GM18526 (cell line): ENCODE data around the gene TGDS.
A peak's percentile ranks its signal among the peaks of the same experiment; 100 is the strongest.

Experiments used
- POLR2A ChIP-seq: IDR thresholded peaks from 3 replicates; pipeline ENCODE4 v1.6.1; 2011; ENCODE audit not compliant: insufficient read length; ENCODE audit errors: extremely low read depth

TGDS gene

DNA sequence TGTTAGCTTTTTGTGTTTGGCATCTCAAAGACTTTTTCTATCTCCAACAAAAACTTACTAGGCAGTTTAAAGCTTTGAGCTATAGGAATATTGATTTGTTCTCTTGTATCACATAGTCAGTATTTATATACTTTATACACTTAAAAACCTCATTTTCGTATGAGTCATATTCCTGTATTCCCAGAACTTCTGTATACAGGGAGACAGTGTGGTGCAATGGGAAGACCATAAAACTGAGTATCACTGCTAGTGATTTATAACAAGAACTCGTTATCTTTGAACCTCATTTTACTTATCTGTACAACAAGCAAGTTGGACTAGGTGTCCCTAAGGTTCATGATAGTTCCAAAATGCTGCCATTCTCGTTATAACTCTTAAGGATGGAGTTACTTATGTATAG is 12.0 kb upstream of the TGDS start:
- no peak for TF ChIP-seq POLR2A

- TF ChIP-seq POLR2A, result no peak
Measured at GRCh38 chr13:94607056-94607455, 11.1 kb upstream of the TGDS start.

DNA sequence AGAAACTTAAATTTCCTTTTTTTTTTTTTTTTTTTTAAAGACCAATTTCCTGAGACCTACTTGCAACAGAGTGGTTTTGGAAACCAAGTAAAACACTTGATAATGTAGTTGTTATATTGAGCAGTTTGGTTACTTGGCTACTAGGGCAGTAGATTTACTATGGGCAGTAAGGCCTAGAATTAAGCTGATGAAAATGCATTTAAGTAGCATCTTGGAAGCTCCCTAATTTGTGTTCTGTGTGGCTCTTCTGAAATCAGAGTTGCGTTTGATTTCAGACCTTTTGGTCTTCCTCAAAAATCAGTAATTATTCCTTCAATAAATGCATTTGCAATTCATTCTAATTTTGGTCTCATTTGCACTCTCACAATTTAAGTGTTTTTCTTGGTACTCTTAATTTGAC is 6.5 kb upstream of the TGDS start:
- TF ChIP-seq POLR2A, result no peak

DNA sequence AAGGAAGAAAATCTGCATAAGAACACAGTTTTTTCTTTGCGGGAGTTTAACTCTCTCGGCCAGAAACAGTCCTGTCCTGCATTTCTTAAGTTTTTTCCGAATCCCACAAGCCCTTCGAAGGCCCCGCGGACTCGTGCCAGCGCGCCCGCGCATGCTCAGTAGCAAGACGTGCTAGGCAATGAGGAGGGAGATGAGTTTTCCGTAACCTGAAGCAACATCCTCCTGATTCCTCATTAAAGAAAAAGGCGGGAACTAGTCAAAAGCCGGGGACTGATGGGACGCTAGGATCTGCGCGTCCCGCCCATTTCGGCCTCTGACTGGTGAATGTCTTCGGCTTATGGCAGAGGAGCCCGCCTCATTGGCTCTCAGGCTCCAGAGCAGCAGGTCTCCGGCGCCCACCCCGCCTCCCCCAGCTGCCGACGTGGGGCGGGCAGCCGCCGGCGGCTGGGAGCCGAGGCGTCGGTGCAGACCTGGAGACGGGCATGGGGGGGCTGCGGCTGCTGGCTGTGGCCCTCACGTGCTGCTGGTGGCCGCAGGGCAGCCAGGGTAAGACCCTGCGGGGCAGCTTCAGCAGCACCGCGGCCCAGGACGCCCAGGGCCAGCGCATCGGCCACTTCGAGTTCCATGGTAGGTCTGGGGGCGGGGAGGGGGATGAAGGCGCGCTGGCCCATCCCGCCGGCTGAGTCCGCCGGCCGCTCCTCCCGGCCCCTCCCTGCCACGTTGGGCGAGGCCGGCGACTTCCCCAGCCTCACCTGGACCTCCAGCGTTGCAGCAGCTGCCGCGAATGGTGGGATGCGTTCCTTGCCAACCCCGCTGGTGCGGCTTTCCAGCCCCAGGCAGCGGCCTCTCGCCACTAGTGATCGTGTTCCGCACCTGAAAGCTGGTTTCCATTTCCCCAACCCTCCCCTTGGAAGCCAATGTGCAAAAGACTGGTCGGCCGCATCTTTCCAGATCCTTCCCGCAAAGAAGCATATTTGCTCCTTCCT is 5.8 kb upstream of the TGDS start, which contains the start of gene GPR180:
TSS of gene GPR180 (plus strand) at position 412 of the 986 bp plus-strand sequence. CDS start at position 483, 71 bp downstream.
- peak; percentile 89 for TF ChIP-seq POLR2A

DNA sequence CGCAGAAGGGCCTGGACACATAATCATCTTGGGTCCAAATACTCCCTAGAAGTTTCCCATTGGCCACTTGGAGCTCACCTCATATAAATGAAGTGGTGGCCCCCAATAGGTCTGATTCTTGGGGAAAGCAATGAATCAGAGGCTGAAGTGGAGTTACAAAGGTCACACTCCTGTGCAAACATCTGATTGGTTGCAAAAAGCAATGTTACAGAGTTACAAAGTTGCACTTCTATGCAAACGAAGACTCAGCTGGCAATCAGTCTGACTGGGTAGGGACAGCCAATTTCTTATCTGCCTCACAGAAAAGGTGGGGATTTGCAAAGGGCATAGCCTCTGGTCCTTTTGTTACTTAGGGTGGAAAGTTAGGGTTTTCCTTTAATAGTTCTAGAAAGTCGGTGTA is 3.9 kb upstream of the TGDS start:
- TF ChIP-seq POLR2A, result no peak

DNA sequence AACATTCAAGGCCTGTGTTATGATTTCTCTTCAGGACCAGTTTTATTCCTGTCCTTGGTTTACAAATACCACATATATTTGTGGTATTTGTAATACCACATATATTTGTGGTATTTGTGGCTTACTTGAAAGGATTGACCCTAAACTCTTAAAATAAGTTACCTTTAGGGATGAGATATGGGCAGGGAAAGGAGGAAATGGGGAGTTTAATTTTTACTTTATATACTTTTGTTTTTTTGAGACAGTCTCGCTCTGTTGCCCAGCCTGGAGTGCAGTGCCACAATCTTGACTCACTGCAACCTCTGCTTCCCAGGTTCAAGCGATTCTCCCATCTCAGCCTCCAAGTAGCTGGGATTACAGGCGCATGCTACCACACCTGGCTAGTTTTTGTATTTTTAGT is 2.3 kb upstream of the TGDS start:
- no peak for TF ChIP-seq POLR2A

GRCh38 chr13:94596575-94596971 is 621 bp upstream of the TGDS start:
- no peak for TF ChIP-seq POLR2A

GRCh38 chr13:94595001-94595949 is 677 bp downstream of the TGDS start:
- TF ChIP-seq POLR2A, result no peak

DNA sequence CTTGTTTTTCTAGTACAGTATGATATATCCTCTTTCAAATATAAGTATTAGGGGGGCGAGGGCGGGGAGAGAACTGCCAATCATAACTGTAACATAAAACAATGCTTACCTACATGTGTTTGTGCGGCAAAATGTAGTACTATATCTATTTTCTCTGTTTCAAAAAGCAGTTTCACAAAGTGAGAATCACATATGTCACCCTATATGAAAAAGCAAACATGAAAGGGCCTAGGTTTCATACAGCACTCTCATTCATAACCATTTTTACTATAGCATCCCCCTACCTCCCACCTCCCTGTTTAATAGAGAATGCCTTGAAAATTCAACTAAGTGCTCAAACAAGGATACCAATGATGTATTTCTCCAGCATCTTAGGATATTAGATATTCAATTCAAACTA is 5.2 kb downstream of the TGDS start:
- TF ChIP-seq POLR2A, result no peak

DNA sequence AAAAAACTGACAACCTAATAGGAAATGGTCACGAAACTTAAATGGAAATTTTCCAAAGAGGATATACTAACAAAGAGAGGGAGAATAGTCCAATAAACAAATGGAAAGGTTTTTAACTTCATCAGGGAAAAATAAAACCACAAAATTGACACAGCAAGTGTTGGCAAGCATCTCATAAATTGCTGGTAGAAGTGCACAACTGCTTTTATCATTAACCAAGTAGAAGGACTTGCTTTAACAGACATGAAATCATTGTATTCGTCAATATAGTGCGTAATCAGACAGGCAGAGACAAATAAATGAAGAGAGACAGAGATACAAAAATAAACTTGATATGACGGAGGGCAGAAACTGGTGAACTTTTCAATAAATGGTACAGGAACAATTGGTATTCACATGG is 7.4 kb downstream of the TGDS start:
- no peak for TF ChIP-seq POLR2A

DNA sequence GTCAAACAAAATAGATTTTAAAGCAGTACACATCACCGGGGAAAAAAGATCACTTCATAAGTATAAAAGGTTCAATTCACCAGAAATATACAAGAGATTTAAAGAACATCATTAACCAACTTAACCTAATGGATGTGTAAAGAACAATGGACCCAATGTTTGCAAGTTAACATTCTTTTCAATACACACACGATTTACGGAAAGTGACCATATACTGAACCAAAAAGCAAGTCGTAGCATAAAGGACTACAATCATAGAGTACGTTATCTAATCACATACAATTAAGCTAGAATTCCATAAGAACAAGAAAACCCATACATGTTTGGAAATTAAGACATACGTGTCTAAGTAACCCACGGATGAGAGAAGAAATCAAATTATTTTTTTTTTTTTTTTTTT is 9.6 kb downstream of the TGDS start:
- no peak for TF ChIP-seq POLR2A

DNA sequence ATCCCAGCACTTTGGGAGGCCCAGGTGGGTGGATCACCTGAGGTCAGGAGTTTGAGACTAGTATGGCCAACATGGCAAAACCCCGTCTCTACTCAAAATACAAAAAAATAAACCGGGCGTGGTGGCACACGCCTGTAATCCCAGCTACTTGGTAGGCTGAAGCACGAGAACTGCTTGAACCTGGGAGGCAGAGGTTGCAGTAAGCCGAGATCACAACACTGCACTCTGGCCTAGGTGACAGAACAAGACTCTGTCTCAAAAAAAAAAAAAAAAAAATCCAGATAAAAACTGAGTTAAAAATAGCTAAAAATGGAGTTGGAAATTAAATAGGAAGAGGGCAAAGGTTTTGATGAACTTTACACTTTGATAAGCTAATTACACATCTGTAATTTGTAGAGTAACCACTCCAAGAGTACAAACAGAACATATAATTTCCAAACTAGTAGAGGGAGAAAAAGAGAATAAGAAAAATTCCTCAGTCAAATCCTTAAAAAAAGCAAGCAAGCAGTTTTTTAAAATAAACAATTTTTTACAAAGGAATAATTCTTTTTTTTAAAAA is 10.3 kb downstream of the TGDS start:
- TF ChIP-seq POLR2A, result no peak

DNA sequence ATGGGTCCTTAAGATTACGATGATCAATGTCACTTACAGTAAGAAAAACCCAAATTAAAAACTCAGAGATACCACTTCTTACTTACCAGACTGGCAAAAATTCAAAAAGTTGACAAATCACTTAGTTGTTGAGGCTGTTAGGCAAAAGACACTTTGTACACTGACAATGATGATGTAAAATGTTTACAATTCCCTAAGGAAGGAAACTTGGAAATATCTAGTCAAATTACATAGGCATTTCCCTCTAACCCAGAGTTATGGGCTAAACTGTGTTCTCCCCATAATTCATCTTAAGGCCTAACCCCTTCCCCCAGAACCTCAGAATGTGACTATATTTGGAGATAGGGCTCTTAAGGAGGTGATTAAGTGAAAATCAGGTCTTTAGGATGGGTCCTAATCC is 12.0 kb downstream of the TGDS start:
- no peak for TF ChIP-seq POLR2A

- no peak for TF ChIP-seq POLR2A
Measured at GRCh38 chr13:94579063-94579462, 16.9 kb downstream of the TGDS start.

DNA sequence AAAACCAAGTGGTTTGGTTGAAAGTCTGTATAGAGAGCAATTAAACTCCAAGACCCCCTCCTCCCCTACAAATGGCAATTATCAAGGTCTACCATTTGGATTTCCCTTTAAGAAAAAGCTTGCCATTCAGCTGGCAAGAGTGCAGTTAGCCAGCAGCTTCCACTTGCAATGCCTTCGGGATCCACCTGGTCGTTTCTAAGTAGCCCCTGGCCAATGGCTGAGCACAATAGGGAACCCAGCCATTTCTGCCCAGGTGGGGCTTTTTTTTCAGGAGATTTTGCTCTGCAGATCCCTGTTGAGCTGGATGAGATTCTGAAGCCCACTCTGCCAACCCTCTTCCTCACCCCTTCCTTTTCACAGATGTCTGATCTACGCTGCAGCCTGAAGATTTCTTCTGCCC is 26.3 kb downstream of the TGDS start:
- TF ChIP-seq POLR2A, result no peak
